ENCODE results near the gene AGMO. TPM values are rescaled to one million over a fixed set of nuclear protein-coding genes. Genes with fewer than 3 reads are reported as not detected.

Gene AGMO
- total and polyA plus RNA-seq, 2 donors (not counting 1 experiment from before 2014, with no cell fraction given): not detected

- Histone ChIP-seq H3K79me2 (ENCODE audit: control insufficient read depth, insufficient read depth, low read length) (no peaks in the 10 kb centered on the region), H3K4me2 (replicated peaks; ENCODE audit: low read depth, low read length, poor library complexity, severe bottlenecking) (no peak overlapping the region), H3K4me1 (ENCODE audit: control insufficient read depth in 2 of 2, insufficient read depth in 2 of 2, low read length in 2 of 2) (no peaks in the 10 kb centered on the region), H4K20me1 (ENCODE audit: control insufficient read depth, insufficient read depth, low read length, poor library complexity, severe bottlenecking) (no peaks in the 10 kb centered on the region), H3K9ac (ENCODE audit: low read length) (no peak overlapping the region), H3K36me3 (replicated peaks in 1 of 2; ENCODE audit: control extremely low read depth in 1 of 2, control insufficient read depth in 1 of 2, extremely low read depth in 1 of 2, insufficient read depth in 2 of 2, low read length in 1 of 2) (no peaks in the 10 kb centered on the region), H3K9me3 (ENCODE audit: control extremely low read depth in 1 of 3, control insufficient read depth in 2 of 3, insufficient read depth in 1 of 3, low read length in 2 of 3) (peaks cover 0 to 4% (median 0%) of the 10 kb centered on the region in 3 donors), H3K4me3 (ENCODE audit: control extremely low read depth in 1 of 5, extremely low read depth in 1 of 5, insufficient read depth in 1 of 5, low read depth in 2 of 5, low read length in 4 of 5) (no peak overlapping the region), H3K27ac (ENCODE audit: low read length in 2 of 2) (no peak overlapping the region), H2AFZ (ENCODE audit: insufficient read depth, low read depth, low read length, poor library complexity, severe bottlenecking) (no peak overlapping the region), H3K27me3 (replicated peaks in 1 of 4; ENCODE audit: control extremely low read depth in 1 of 4, control insufficient read depth in 3 of 4, insufficient read depth in 4 of 4, low read length in 3 of 4) (no peaks in the 10 kb centered on the region)
- TF ChIP-seq EZH2 (IDR thresholded peaks at IDR 0.05; ENCODE audit: borderline replicate concordance, insufficient read depth, low read depth, low read length, poor library complexity, severe bottlenecking) (no peak), CTCF (IDR thresholded peaks at IDR 0.05) (no peak)
- ChIA-PET POLR2A (no interaction called here), CTCF (no interaction called here)
- Mint-ChIP-seq H3K27ac (no peak overlapping the region), H3K27me3 (no peaks in the 10 kb centered on the region), H3K9me3 (ENCODE audit: insufficient read depth) (peaks cover 6% of the 10 kb centered on the region), H3K4me1 (no peaks in the 10 kb centered on the region), H3K4me3 (no peak overlapping the region)
- intact Hi-C loops (cut with micrococcal nuclease): no loop called here
- no peak for ATAC-seq (ENCODE audit: low read depth)
- DNase-seq: no peak
- 63% methylated on average over 1 of the region's 1 CpG for WGBS (ENCODE audit: insufficient coverage)
These were observed 191.4 kb downstream of the AGMO start for GRCh38 chr7:15370441-15370840.

- Histone ChIP-seq H3K4me2 (replicated peaks; ENCODE audit: low read depth, low read length, poor library complexity, severe bottlenecking) (no peak overlapping the region), H3K4me3 (ENCODE audit: control extremely low read depth in 1 of 5, extremely low read depth in 1 of 5, insufficient read depth in 1 of 5, low read depth in 2 of 5, low read length in 4 of 5) (no peak overlapping the region), H3K9ac (ENCODE audit: low read length) (no peak overlapping the region), H3K36me3 (replicated peaks in 1 of 2; ENCODE audit: control extremely low read depth in 1 of 2, control insufficient read depth in 1 of 2, extremely low read depth in 1 of 2, insufficient read depth in 2 of 2, low read length in 1 of 2) (no peaks in the 10 kb centered on the region), H3K27me3 (replicated peaks in 1 of 4; ENCODE audit: control extremely low read depth in 1 of 4, control insufficient read depth in 3 of 4, insufficient read depth in 4 of 4, low read length in 3 of 4) (no peaks in the 10 kb centered on the region), H4K20me1 (ENCODE audit: control insufficient read depth, insufficient read depth, low read length, poor library complexity, severe bottlenecking) (no peaks in the 10 kb centered on the region), H3K27ac (ENCODE audit: low read length in 2 of 2) (no peak overlapping the region), H3K9me3 (ENCODE audit: control extremely low read depth in 1 of 3, control insufficient read depth in 2 of 3, insufficient read depth in 1 of 3, low read length in 2 of 3) (peaks cover 0 to 4% (median 0%) of the 10 kb centered on the region in 3 donors), H3K4me1 (ENCODE audit: control insufficient read depth in 2 of 2, insufficient read depth in 2 of 2, low read length in 2 of 2) (no peaks in the 10 kb centered on the region), H2AFZ (ENCODE audit: insufficient read depth, low read depth, low read length, poor library complexity, severe bottlenecking) (no peak overlapping the region), H3K79me2 (ENCODE audit: control insufficient read depth, insufficient read depth, low read length) (no peaks in the 10 kb centered on the region)
- CTCF ChIA-PET: no interaction called here
- no CpG with 5 or more reads among the region's 1 CpG for WGBS (ENCODE audit: insufficient coverage)
- POLR2A ChIA-PET: no interaction called here
- intact Hi-C loops (cut with micrococcal nuclease): no loop called here
- H3K4me3 Mint-ChIP-seq: no peak overlapping the region
- no peaks in the 10 kb centered on the region for H3K4me1 Mint-ChIP-seq
- no peak overlapping the region for H3K27ac Mint-ChIP-seq
- TF ChIP-seq EZH2 (IDR thresholded peaks at IDR 0.05; ENCODE audit: borderline replicate concordance, insufficient read depth, low read depth, low read length, poor library complexity, severe bottlenecking) (no peak), CTCF (IDR thresholded peaks at IDR 0.05) (no peak)
- ATAC-seq (ENCODE audit: low read depth): no peak
- no peak for DNase-seq
- no peaks in the 10 kb centered on the region for H3K27me3 Mint-ChIP-seq
- H3K9me3 Mint-ChIP-seq (ENCODE audit: insufficient read depth): peaks cover 6% of the 10 kb centered on the region
These were observed 193.2 kb downstream of the AGMO start for GRCh38 chr7:15368653-15369052.

All from B cell (primary cell).